ENCODE measurements around the gene PLCH1.

PLCH1 gene

GRCh38 chr3:155426524-155427230 is 318.2 kb downstream of the PLCH1 start:
- Histone ChIP-seq H3K79me2 (ENCODE audit: insufficient read depth, low read length) (no peaks in the 10 kb centered on the region), H3K36me3 (ENCODE audit: insufficient read depth, low read length) (peaks cover 4% of the 10 kb centered on the region; the same call in 1 of the 2 replicates), H3K9ac (ENCODE audit: low read depth, low read length) (no peak overlapping the region), H3K4me3 (ENCODE audit: low read depth in 1 of 2, low read length in 2 of 2) (no peak overlapping the region), H2AFZ (ENCODE audit: low read depth, low read length) (no peak overlapping the region), H3K9me3 (ENCODE audit: insufficient read depth, low read length, severe bottlenecking) (peaks cover 40% of the 10 kb centered on the region), H3K27ac (ENCODE audit: low read length) (no peak overlapping the region), H3K4me2 (ENCODE audit: insufficient read depth, low read length) (no peak overlapping the region), H3K27me3 (ENCODE audit: insufficient read depth, low read length, poor library complexity) (no peaks in the 10 kb centered on the region), H4K20me1 (ENCODE audit: insufficient read depth, low read length) (no peaks in the 10 kb centered on the region), H3K4me1 (ENCODE audit: insufficient read depth, low read length) (no peaks in the 10 kb centered on the region)
- no peak for TF ChIP-seq CTCF (IDR thresholded peaks at IDR 0.05; ENCODE audit: borderline replicate concordance, extremely low read depth, low read length, poor library complexity, severe bottlenecking)
- TF ChIP-seq EZH2 (IDR thresholded peaks at IDR 0.05; ENCODE audit: borderline replicate concordance, low read depth, low read length, severe bottlenecking), result no peak
- no peak for ATAC-seq (ENCODE audit: insufficient read depth, low read depth)
- no peak for DNase-seq

GRCh38 chr3:155425396-155425795 is 319.5 kb downstream of the PLCH1 start:
- Histone ChIP-seq H3K27ac (ENCODE audit: low read length) (no peak overlapping the region), H3K4me3 (ENCODE audit: low read depth in 1 of 2, low read length in 2 of 2) (no peak overlapping the region), H3K27me3 (ENCODE audit: insufficient read depth, low read length, poor library complexity) (no peaks in the 10 kb centered on the region), H3K4me1 (ENCODE audit: insufficient read depth, low read length) (no peaks in the 10 kb centered on the region), H3K79me2 (ENCODE audit: insufficient read depth, low read length) (no peaks in the 10 kb centered on the region), H3K9ac (ENCODE audit: low read depth, low read length) (no peak overlapping the region), H4K20me1 (ENCODE audit: insufficient read depth, low read length) (no peaks in the 10 kb centered on the region), H3K9me3 (ENCODE audit: insufficient read depth, low read length, severe bottlenecking) (peaks cover 40% of the 10 kb centered on the region), H3K4me2 (ENCODE audit: insufficient read depth, low read length) (no peak overlapping the region), H3K36me3 (ENCODE audit: insufficient read depth, low read length) (peaks cover 4% of the 10 kb centered on the region; the same call in 1 of the 2 replicates), H2AFZ (ENCODE audit: low read depth, low read length) (no peak overlapping the region)
- no peak for DNase-seq
- no peak for ATAC-seq (ENCODE audit: insufficient read depth, low read depth)
- TF ChIP-seq CTCF (IDR thresholded peaks at IDR 0.05; ENCODE audit: borderline replicate concordance, extremely low read depth, low read length, poor library complexity, severe bottlenecking) (no peak), EZH2 (IDR thresholded peaks at IDR 0.05; ENCODE audit: borderline replicate concordance, low read depth, low read length, severe bottlenecking) (no peak)

- Histone ChIP-seq H3K4me1 (ENCODE audit: insufficient read depth, low read length) (no peaks in the 10 kb centered on the region), H4K20me1 (ENCODE audit: insufficient read depth, low read length) (no peaks in the 10 kb centered on the region), H3K9me3 (ENCODE audit: insufficient read depth, low read length, severe bottlenecking) (peaks cover 32% of the 10 kb centered on the region), H3K79me2 (ENCODE audit: insufficient read depth, low read length) (no peaks in the 10 kb centered on the region), H3K36me3 (ENCODE audit: insufficient read depth, low read length) (peaks cover 4% of the 10 kb centered on the region; the same call in 1 of the 2 replicates), H3K9ac (ENCODE audit: low read depth, low read length) (no peak overlapping the region), H3K4me3 (ENCODE audit: low read depth in 1 of 2, low read length in 2 of 2) (no peak overlapping the region), H3K4me2 (ENCODE audit: insufficient read depth, low read length) (no peak overlapping the region), H2AFZ (ENCODE audit: low read depth, low read length) (no peak overlapping the region), H3K27ac (ENCODE audit: low read length) (no peak overlapping the region), H3K27me3 (ENCODE audit: insufficient read depth, low read length, poor library complexity) (no peaks in the 10 kb centered on the region)
- no peak for DNase-seq
- ATAC-seq (ENCODE audit: insufficient read depth, low read depth), result no peak
- no peak for TF ChIP-seq CTCF (IDR thresholded peaks at IDR 0.05; ENCODE audit: borderline replicate concordance, extremely low read depth, low read length, poor library complexity, severe bottlenecking)
- no peak for TF ChIP-seq EZH2 (IDR thresholded peaks at IDR 0.05; ENCODE audit: borderline replicate concordance, low read depth, low read length, severe bottlenecking)
These were observed 320.6 kb downstream of the PLCH1 start for GRCh38 chr3:155424323-155424710.

Data from DND-41 (cell line).